C4-2B (cell line): Measurements from ENCODE around the gene ZDHHC24.
A peak's percentile ranks its signal among the peaks of the same experiment; 100 is the strongest.

Source experiments
- H3K27ac ChIP-seq: fragments of 450-650 bp; 2 replicates; pipeline ENCODE4 v1.5.1; 2017
- CTCF ChIP-seq: fragments of 450-650 bp; conservative IDR thresholded peaks from 2 replicates; pipeline ENCODE4 v1.5.1; 2017; ENCODE audit warnings: mild to moderate bottlenecking
- ZFX ChIP-seq: fragments of 450-650 bp; IDR thresholded peaks from 2 replicates; pipeline ENCODE4 v1.6.1; 2017

Gene ZDHHC24

GRCh38 chr11:66545701-66546367 is at the start of gene ZDHHC24:
TSS of gene ZDHHC24 (minus strand) at chr11:66546048. CDS start at chr11:66546003, 45 bp downstream.
- H3K27ac ChIP-seq = peak within 1 kb of the TSS; percentile 77
- no peak for TF ChIP-seq CTCF
- peak; percentile 95; the same call in 1 of the 2 replicates for TF ChIP-seq ZFX

- TF ChIP-seq CTCF = no peak
- no peak for TF ChIP-seq ZFX
- H3K27ac ChIP-seq = no peak overlapping the region
These were observed 49.5 kb upstream of the ZDHHC24 start for GRCh38 chr11:66595245-66595904.

- no peak for TF ChIP-seq ZFX
- TF ChIP-seq CTCF = no peak
- peak overlapping the region; percentile 78 for H3K27ac ChIP-seq
These were observed 47.8 kb upstream of the ZDHHC24 start for GRCh38 chr11:66593650-66594049.

GRCh38 chr11:66593303-66593635 is 47.4 kb upstream of the ZDHHC24 start:
- TF ChIP-seq CTCF (no peak), ZFX (peak; percentile 46; the same call in 1 of the 2 replicates)
- peak overlapping the region; percentile 78 for H3K27ac ChIP-seq

- H3K27ac ChIP-seq = peak within 1 kb of the TSS; percentile 78
- no peak for TF ChIP-seq ZFX
- TF ChIP-seq CTCF = peak; percentile 85
These were observed 46.8 kb upstream of the ZDHHC24 start, which contains the start of the genes CCDC87 and CCS for GRCh38 chr11:66592457-66593302. TSS of gene CCDC87 (minus strand) at chr11:66593063. CDS start at chr11:66593015, 48 bp downstream. TSS of gene CCS (plus strand) at chr11:66593185. CDS start at chr11:66593262, 77 bp downstream.

GRCh38 chr11:66591175-66591574 is 45.3 kb upstream of the ZDHHC24 start:
- no peak overlapping the region for H3K27ac ChIP-seq
- TF ChIP-seq ZFX = no peak
- no peak for TF ChIP-seq CTCF
